Measurements from ENCODE around the gene PMS1.
"Not testable (repeated sequence)": the region's sequence is repeated elsewhere in the genome, so short reads cannot be mapped to it uniquely, and the experiment has no call there.

Gene PMS1

DNA sequence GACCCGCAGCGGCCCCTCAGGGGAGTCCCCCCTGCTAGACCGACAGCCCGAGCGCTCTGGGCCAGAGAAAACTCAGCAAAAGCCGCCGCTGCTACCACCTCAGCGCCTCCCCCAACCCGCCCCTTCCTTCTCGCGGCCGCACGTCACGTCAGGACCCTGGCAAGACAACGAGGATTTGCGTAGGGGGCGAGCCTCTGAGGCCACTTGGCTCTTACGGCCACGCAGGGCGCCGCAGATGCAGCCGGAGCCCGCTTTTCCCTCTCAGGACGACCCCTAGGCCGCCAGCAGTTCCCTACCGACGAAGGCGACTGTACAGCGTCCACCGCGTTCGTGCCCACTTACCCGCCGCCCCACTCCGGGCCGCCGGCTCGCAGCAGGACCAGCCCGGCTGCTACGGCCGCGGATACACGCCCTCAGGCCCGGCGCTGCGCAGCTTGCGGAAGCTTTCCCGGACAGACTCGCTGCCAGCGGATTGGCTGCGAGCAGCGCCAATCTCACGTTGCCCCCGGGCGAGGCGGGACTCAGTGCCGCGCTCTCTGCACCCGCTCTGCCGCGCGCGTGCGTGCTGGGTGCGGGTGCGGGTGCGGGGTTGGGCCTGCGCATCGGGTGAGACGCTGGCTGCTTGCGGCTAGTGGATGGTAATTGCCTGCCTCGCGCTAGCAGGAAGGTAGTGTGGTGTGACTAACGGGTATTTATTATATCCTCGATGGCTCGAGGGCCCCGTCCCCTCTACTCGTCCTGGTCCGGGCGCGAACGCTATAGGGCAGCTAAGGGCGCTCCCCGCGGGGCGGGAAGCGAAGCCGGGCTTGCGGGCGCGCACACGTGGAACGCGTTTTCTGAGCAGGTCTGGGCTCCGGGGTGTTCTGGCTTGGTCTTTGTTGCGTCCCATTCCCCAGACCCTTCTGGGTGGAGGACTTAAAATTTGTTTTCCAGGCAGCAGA lies at the start of gene PMS1, which contains the start of gene ORMDL1:
Gene PMS1 (plus strand): TSS at position 524 of the 941 bp plus-strand sequence. CDS start 7,360 bp downstream, outside the sequence.
Gene ORMDL1 (minus strand): TSS at position 413 of the 941 bp plus-strand sequence. CDS start 1,744 bp downstream, outside the sequence.
- Histone ChIP-seq H3K9me3 (ENCODE audit: insufficient read depth, low read length) (no peaks in the 10 kb centered on the region), H3K36me3 (ENCODE audit: low read length) (peaks cover 26% of the 10 kb centered on the region; the same call in 1 of the 2 replicates), H3F3A (ENCODE audit: insufficient read depth) (no peaks in the 10 kb centered on the region), H3K9ac (ENCODE audit: low read length) (peak within 1 kb of the TSS; percentile 77), H3K4me2 (ENCODE audit: low read depth, low read length, poor library complexity, severe bottlenecking) (peak within 1 kb of the TSS; percentile 94), H2AFZ (ENCODE audit: low read depth, low read length, severe bottlenecking) (peak within 1 kb of the TSS; percentile 76), H3K9me2 (replicated peaks; ENCODE audit: insufficient read depth, low read length) (no peaks in the 10 kb centered on the region), H3K4me3 (ENCODE audit: insufficient read depth, low read length, poor library complexity, severe bottlenecking) (peak within 1 kb of the TSS; percentile 70), H3K27me3 (ENCODE audit: low read length) (no peaks in the 10 kb centered on the region), H3K79me2 (ENCODE audit: insufficient read depth, low read length) (peaks cover 93% of the 10 kb centered on the region), H3K27ac (ENCODE audit: low read depth, low read length) (peak within 1 kb of the TSS; percentile 84), H4K20me1 (ENCODE audit: low read depth, low read length) (no peaks in the 10 kb centered on the region)
- no peak for TF ChIP-seq EZH2phosphoT487 (conservative IDR thresholded peaks at IDR 0.05; ENCODE audit: low read length)
- no peak for TF ChIP-seq CTCF (IDR thresholded peaks at IDR 0.05; ENCODE audit: insufficient read depth, low read length, poor library complexity, severe bottlenecking)

DNA sequence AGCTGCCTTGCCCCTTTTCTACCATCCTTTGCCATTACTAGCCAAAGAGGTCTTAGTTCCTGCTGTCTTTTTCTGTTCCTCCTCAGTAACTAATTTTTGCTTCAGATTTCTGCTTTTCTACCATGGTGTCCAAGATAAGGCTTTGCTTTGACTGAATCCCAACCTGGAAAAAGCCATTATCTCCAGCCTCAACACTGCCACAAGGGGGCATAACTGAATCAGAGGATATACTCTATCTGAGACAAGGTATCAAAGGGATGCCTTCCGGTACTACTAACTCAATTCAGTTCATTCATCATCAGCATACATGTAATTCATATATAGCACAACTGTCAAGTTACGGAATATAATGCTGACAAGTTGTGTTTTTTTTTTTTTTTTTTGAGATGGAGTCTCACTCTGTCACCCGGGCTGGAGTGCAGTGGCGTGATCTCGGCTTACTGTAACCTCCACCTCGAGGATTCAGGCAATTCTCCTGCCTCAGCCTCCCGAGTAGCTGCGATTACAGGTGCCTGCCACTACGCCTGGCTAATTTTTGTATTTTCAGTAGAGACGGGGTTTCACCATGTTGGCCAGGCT lies 33.1 kb upstream of the PMS1 start:
- no peak for TF ChIP-seq EZH2phosphoT487 (conservative IDR thresholded peaks at IDR 0.05; ENCODE audit: low read length)
- peak; percentile 67 for TF ChIP-seq CTCF (IDR thresholded peaks at IDR 0.05; ENCODE audit: insufficient read depth, low read length, poor library complexity, severe bottlenecking)
- H3K9me3 ChIP-seq (ENCODE audit: insufficient read depth, low read length), result no peaks in the 10 kb centered on the region
- H3K4me2 ChIP-seq (ENCODE audit: low read depth, low read length, poor library complexity, severe bottlenecking), result no peak overlapping the region
- H4K20me1 ChIP-seq (ENCODE audit: low read depth, low read length), result no peaks in the 10 kb centered on the region
- peaks cover 6% of the 10 kb centered on the region; the same call in 1 of the 2 replicates for H3F3A ChIP-seq (ENCODE audit: insufficient read depth)
- H3K9ac ChIP-seq (ENCODE audit: low read length), result no peak overlapping the region
- peaks cover 8% of the 10 kb centered on the region; the same call in 1 of the 2 replicates for H3K36me3 ChIP-seq (ENCODE audit: low read length)
- no peak overlapping the region for H3K27ac ChIP-seq (ENCODE audit: low read depth, low read length)
- H3K27me3 ChIP-seq (ENCODE audit: low read length), result no peaks in the 10 kb centered on the region
- H3K4me3 ChIP-seq (ENCODE audit: insufficient read depth, low read length, poor library complexity, severe bottlenecking), result no peak overlapping the region
- no peaks in the 10 kb centered on the region for H3K79me2 ChIP-seq (ENCODE audit: insufficient read depth, low read length)
- H3K9me2 ChIP-seq (replicated peaks; ENCODE audit: insufficient read depth, low read length), result no peaks in the 10 kb centered on the region
- H2AFZ ChIP-seq (ENCODE audit: low read depth, low read length, severe bottlenecking), result no peak overlapping the region

GRCh38 chr2:189756311-189756952 lies 27.8 kb upstream of the PMS1 start:
- Histone ChIP-seq H3K27me3 (ENCODE audit: low read length) (no peaks in the 10 kb centered on the region), H3K27ac (ENCODE audit: low read depth, low read length) (no peak overlapping the region), H3K9ac (ENCODE audit: low read length) (no peak overlapping the region), H3K4me3 (ENCODE audit: insufficient read depth, low read length, poor library complexity, severe bottlenecking) (no peak overlapping the region), H2AFZ (ENCODE audit: low read depth, low read length, severe bottlenecking) (no peak overlapping the region), H3K9me3 (ENCODE audit: insufficient read depth, low read length) (no peaks in the 10 kb centered on the region), H3K4me2 (ENCODE audit: low read depth, low read length, poor library complexity, severe bottlenecking) (no peak overlapping the region), H3K9me2 (replicated peaks; ENCODE audit: insufficient read depth, low read length) (no peaks in the 10 kb centered on the region), H3K79me2 (ENCODE audit: insufficient read depth, low read length) (peaks cover 6% of the 10 kb centered on the region; the same call in 1 of the 2 replicates), H3K36me3 (ENCODE audit: low read length) (peaks cover 6% of the 10 kb centered on the region; the same call in 1 of the 2 replicates), H3F3A (ENCODE audit: insufficient read depth) (peaks cover 3% of the 10 kb centered on the region; the same call in 1 of the 2 replicates), H4K20me1 (ENCODE audit: low read depth, low read length) (no peaks in the 10 kb centered on the region)
- TF ChIP-seq EZH2phosphoT487 (conservative IDR thresholded peaks at IDR 0.05; ENCODE audit: low read length), result no peak
- TF ChIP-seq CTCF (IDR thresholded peaks at IDR 0.05; ENCODE audit: insufficient read depth, low read length, poor library complexity, severe bottlenecking), result no peak

GRCh38 chr2:189760154-189760553 lies 24.1 kb upstream of the PMS1 start:
- H4K20me1 ChIP-seq (ENCODE audit: low read depth, low read length); H3K36me3 ChIP-seq (ENCODE audit: low read length); H3K4me3 ChIP-seq (ENCODE audit: insufficient read depth, low read length, poor library complexity, severe bottlenecking); H3K79me2 ChIP-seq (ENCODE audit: insufficient read depth, low read length); H3K27me3 ChIP-seq (ENCODE audit: low read length); H3K9me2 ChIP-seq (replicated peaks; ENCODE audit: insufficient read depth, low read length); H3K9ac ChIP-seq (ENCODE audit: low read length); H3K4me2 ChIP-seq (ENCODE audit: low read depth, low read length, poor library complexity, severe bottlenecking); H3K9me3 ChIP-seq (ENCODE audit: insufficient read depth, low read length); H2AFZ ChIP-seq (ENCODE audit: low read depth, low read length, severe bottlenecking); H3K27ac ChIP-seq (ENCODE audit: low read depth, low read length): not testable (repeated sequence)
- H3F3A ChIP-seq (ENCODE audit: insufficient read depth), result peaks cover 34% of the 10 kb centered on the region
